Lung (tissue), 12 donors: ENCODE results near the gene ZNF93. TPM values are rescaled to one million over a fixed set of nuclear protein-coding genes. Genes with fewer than 3 reads are reported as not detected.

ENCODE experiments used
- ATAC-seq: fragments of 200-7000 bp; cut with Tn5 transposase; one replicate; pipeline ENCODE4 v1.9.1; 2020; ENCODE audit warnings: moderate number of reproducible peaks; ENCODE audit not compliant: insufficient read depth, low FRiP score
- DNase-seq, 3 donors: peaks; one replicate each; pipeline ENCODE4 v3.0.0-alpha.2; 2013 to 2017
- H3K27ac ChIP-seq, 2 donors: one replicate each; pipeline ENCODE4 v1.5.1; 2013; ENCODE audit warnings: mild to moderate bottlenecking in 2 of 2, moderate library complexity in 2 of 2, control low read depth in 1 of 2, inconsistent platforms in 1 of 2, low read depth in 1 of 2, low read length in 1 of 2
- H3K27me3 ChIP-seq, 3 donors: one replicate each; pipeline ENCODE4 v1.5.1; 2013; ENCODE audit warnings: low read length in 2 of 3; ENCODE audit not compliant: control insufficient read depth in 3 of 3, insufficient read depth in 3 of 3
- H3K36me3 ChIP-seq, 4 donors: one replicate each; pipeline ENCODE4 v1.5.1; 2013; ENCODE audit warnings: low read length in 4 of 4, mild to moderate bottlenecking in 1 of 4, moderate library complexity in 1 of 4; ENCODE audit not compliant: control insufficient read depth in 4 of 4, insufficient read depth in 4 of 4
- H3K4me1 ChIP-seq, 5 donors: one replicate each; pipeline ENCODE4 v1.5.1; 2013; ENCODE audit warnings: low read length in 5 of 5, mild to moderate bottlenecking in 2 of 5, moderate library complexity in 1 of 5; ENCODE audit not compliant: control insufficient read depth in 5 of 5, insufficient read depth in 5 of 5
- H3K4me3 ChIP-seq: one replicate; pipeline ENCODE4 v1.5.1; 2013; ENCODE audit warnings: mild to moderate bottlenecking, control low read depth, moderate library complexity
- H3K9ac ChIP-seq, 2 donors: one replicate each; pipeline ENCODE4 v1.5.1; 2013; ENCODE audit warnings: low read length in 2 of 2, control low read depth in 1 of 2; ENCODE audit not compliant: insufficient read depth in 1 of 2
- H3K9me3 ChIP-seq, 4 donors: one replicate each; pipeline ENCODE4 v1.5.1; 2013; ENCODE audit warnings: low read length in 3 of 4, mild to moderate bottlenecking in 1 of 4, moderate library complexity in 1 of 4; ENCODE audit not compliant: control insufficient read depth in 4 of 4, insufficient read depth in 3 of 4
- CTCF ChIP-seq: IDR thresholded peaks from 2 replicates; pipeline ENCODE4 v1.5.1; 2012; ENCODE audit warnings: mild to moderate bottlenecking; ENCODE audit errors: control extremely low read depth, extremely low read depth
- WGBS, 2 donors: extraction: QIAGEN DNeasy Blood & Tissue Kit; methylation state at CpG; one replicate each; pipeline ENCODE4 v1.1.7; 2013; 5-methylcytosine and 5-hydroxymethylcytosine counted together
- polyA plus RNA-seq, 2 donors: library from polyadenylated mRNA; stranded (reverse); fragments of 200-250 nt; gene quantifications; one replicate each; pipeline ENCODE4 v1.2.1, GENCODE V29; 2013
- total RNA-seq, 2 donors: library from RNA; depleted of rRNA in 1 of 2; stranded (reverse); fragments of >200 nt in 1 of 2; gene quantifications; one replicate each; pipeline ENCODE4 v1.2.1, GENCODE V29; 2014 to 2021
- donor health status: control.
- donor health status: control.
- donor health status: Bipolar disorder and iron deficiency.
- donor health status: healthy.
- donor health status: DM: yes; HTN: yes; CAD: no.

The ZNF93 gene
- total and polyA plus RNA-seq, 4 donors = 1.6 to 12.9 (median 3.4) TPM

GRCh38 chr19:19938449-19938848, 37.7 kb downstream of the ZNF93 start:
- ATAC-seq = no peak
- H3K9ac ChIP-seq = no peak overlapping the region
- peak in 2 of 3 donors; percentile 91 for DNase-seq
- 24 to 33% methylated on average over 2 of the region's 2 CpGs for WGBS, 2 donors
- H3K4me1 ChIP-seq = peaks cover 0 to 11% (median 0%) of the 10 kb centered on the region in 5 donors
- peaks cover 0 to 19% (median 7%) of the 10 kb centered on the region in 4 donors for H3K36me3 ChIP-seq
- H3K4me3 ChIP-seq = no peak overlapping the region
- peaks cover 5 to 20% (median 18%) of the 10 kb centered on the region in 4 donors for H3K9me3 ChIP-seq
- TF ChIP-seq CTCF = no peak
- H3K27ac ChIP-seq = no peak overlapping the region
- H3K27me3 ChIP-seq = no peaks in the 10 kb centered on the region

GRCh38 chr19:19943848-19944582, 43.3 kb downstream of the ZNF93 start:
- TF ChIP-seq CTCF = no peak
- Histone ChIP-seq H3K36me3 (no peaks in the 10 kb centered on the region), H3K4me1 (peaks cover 0 to 4% (median 0%) of the 10 kb centered on the region in 5 donors), H3K4me3 (no peak overlapping the region), H3K27me3 (no peaks in the 10 kb centered on the region), H3K9me3 (peaks cover 0 to 25% (median 0%) of the 10 kb centered on the region in 4 donors), H3K9ac (no peak overlapping the region), H3K27ac (no peak overlapping the region)
- 84 to 85% methylated on average over 8 of the region's 8 CpGs for WGBS, 2 donors
- no peak for ATAC-seq
- DNase-seq = no peak

GRCh38 chr19:19944583-19944880, 43.8 kb downstream of the ZNF93 start:
- Histone ChIP-seq H3K4me1 (peaks cover 0 to 2% (median 0%) of the 10 kb centered on the region in 5 donors), H3K9ac (no peak overlapping the region), H3K27ac (no peak overlapping the region), H3K9me3 (peaks cover 0 to 25% (median 0%) of the 10 kb centered on the region in 4 donors), H3K4me3 (no peak overlapping the region), H3K27me3 (no peaks in the 10 kb centered on the region), H3K36me3 (no peaks in the 10 kb centered on the region)
- WGBS, 2 donors = 93 to 98% methylated on average over 3 of the region's 3 CpGs
- TF ChIP-seq CTCF = no peak
- no peak for DNase-seq
- no peak for ATAC-seq
